ENCODE measurements around the gene RAB3GAP1.

- TF ChIP-seq CTCF (IDR thresholded peaks at IDR 0.05) (no peak), EP300 (IDR thresholded peaks at IDR 0.05) (no peak), POLR2AphosphoS5 (IDR thresholded peaks at IDR 0.05) (no peak)
These were observed 151.9 kb downstream of the RAB3GAP1 start for GRCh38 chr2:135203944-135204343.

Measured in sigmoid colon (tissue), 4 donors.